Aortic smooth muscle cell (primary cell): Measurements from ENCODE around the gene ZNF790. TPM values are rescaled to one million over a fixed set of nuclear protein-coding genes. Genes with fewer than 3 reads are reported as not detected.

Source experiments
- total RNA-seq: library from RNA; depleted of rRNA; stranded (reverse); fragments of >200 nt; gene quantifications from 2 replicates; pipeline ENCODE4 v1.2.3, GENCODE V29; 2014

Gene ZNF790
- total RNA-seq = 8.2 and 9.3 TPM in 2 replicates

GRCh38 chr19:36837906-36838783, at the start of gene ZNF790:
ZNF790 (minus strand) TSS chr19:36838387; CDS start chr19:36825619, 12,768 bp downstream.

GRCh38 chr19:36850559-36851442, 12.6 kb upstream of the ZNF790 start, which contains the start of gene ZNF345:
ZNF345 (plus strand) TSS chr19:36850876; CDS start chr19:36876831, 25,955 bp downstream.

GRCh38 chr19:36772311-36773222, 65.6 kb downstream of the ZNF790 start, which contains the start of gene ZNF850:
ZNF850 (minus strand) TSS chr19:36772807; CDS start chr19:36762606, 10,201 bp downstream.

Other genes starting within 250 kb of the ZNF790 start
- 4.7 and 8.6 TPM in 2 replicates for gene ZNF382, start 233.1 kb downstream of the ZNF790 start, total RNA-seq
- gene ZNF461, start 171.6 kb downstream of the ZNF790 start, total RNA-seq = 10.9 and 12.9 TPM in 2 replicates
- gene ZNF567, start 150.8 kb downstream of the ZNF790 start, total RNA-seq = 4.0 and 4.4 TPM in 2 replicates
- 1.5 and 2.1 TPM in 2 replicates for gene ZNF850, start 65.6 kb downstream of the ZNF790 start, total RNA-seq
- 1.8 and 2.2 TPM in 2 replicates for gene ZNF345, start 12.5 kb upstream of the ZNF790 start, total RNA-seq
- 2.7 and 3.4 TPM in 2 replicates for gene ZNF829, start 77.9 kb upstream of the ZNF790 start, total RNA-seq
- gene ZNF568, start 77.9 kb upstream of the ZNF790 start, total RNA-seq = 14.9 and 16.0 TPM in 2 replicates
- gene ZNF420, start 240.0 kb upstream of the ZNF790 start, total RNA-seq = 6.2 and 7.7 TPM in 2 replicates